Limb (tissue), 2 donors: ENCODE results near the gene TMEM271.
"Not testable (repeated sequence)": the region's sequence is repeated elsewhere in the genome, so short reads cannot be mapped to it uniquely, and the experiment has no call there.

ENCODE experiments used
- DNase-seq, 2 donors: peaks; one replicate each; pipeline ENCODE4 v3.0.0-alpha.2; 2016; ENCODE audit errors: extremely low spot score in 2 of 2

The TMEM271 gene

DNA sequence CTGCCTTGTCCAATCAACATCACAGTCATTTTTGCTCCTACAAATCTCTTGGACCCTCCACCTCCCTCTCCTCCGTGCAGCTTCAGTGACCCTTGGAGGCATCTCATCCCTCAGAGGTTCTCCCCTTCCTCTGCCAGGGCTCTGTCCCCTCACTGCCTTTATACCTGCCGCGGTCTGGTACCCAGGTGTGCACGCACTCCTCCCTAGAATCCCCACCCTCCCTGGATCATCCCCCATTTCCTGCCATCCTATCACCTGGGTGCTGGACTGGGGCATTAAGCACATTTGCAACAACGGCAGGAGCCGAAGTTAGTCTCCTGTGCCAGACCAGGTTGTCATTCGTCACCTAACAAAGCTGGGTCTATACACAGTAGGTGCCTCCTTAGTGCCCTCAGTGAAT lies 10.1 kb downstream of the TMEM271 start:
- DNase-seq, result no peak

DNA sequence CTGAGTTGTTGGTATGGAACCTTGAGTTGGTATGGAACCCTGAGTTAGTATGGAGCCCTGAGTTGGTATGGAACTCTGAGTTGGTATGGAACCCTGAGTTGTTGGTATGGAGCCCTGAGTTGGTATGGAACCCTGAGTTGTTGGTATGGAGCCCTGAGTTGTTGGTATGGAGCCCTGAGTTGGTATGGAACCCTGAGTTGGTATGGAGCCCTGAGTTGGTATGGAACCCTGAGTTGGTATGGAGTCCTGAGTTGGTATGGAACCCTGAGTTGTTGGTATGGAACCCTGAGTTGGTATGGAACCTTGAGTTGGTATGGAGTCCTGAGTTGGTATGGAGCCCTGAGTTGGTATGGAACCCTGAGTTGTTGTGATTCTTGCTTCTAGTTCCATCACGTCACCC lies 10.5 kb downstream of the TMEM271 start:
- not testable (repeated sequence) for DNase-seq

DNA sequence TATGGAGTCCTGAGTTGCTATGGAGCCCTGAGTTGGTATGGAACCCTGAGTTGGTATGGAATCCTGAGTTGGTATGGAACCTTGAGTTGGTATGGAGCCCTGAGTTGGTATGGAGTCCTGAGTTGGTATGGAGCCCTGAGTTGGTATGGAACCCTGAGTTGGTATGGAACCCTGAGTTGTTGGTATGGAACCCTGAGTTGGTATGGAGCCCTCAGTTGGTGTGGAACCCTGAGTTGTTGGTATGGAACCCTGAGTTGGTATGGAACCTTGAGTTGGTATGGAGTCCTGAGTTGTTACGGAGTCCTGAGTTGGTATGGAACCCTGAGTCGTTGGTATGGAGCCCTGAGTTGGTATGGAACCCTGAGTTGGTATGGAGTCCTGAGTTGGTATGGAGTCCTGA lies 13.6 kb downstream of the TMEM271 start:
- DNase-seq, result not testable (repeated sequence)

- DNase-seq, result no peak
Measured at GRCh38 chr4:561426-561825, 14.7 kb downstream of the TMEM271 start.

GRCh38 chr4:560731-561291 lies 15.3 kb downstream of the TMEM271 start:
- no peak for DNase-seq

- no peak for DNase-seq
Measured at GRCh38 chr4:560061-560460, 16.0 kb downstream of the TMEM271 start.

DNA sequence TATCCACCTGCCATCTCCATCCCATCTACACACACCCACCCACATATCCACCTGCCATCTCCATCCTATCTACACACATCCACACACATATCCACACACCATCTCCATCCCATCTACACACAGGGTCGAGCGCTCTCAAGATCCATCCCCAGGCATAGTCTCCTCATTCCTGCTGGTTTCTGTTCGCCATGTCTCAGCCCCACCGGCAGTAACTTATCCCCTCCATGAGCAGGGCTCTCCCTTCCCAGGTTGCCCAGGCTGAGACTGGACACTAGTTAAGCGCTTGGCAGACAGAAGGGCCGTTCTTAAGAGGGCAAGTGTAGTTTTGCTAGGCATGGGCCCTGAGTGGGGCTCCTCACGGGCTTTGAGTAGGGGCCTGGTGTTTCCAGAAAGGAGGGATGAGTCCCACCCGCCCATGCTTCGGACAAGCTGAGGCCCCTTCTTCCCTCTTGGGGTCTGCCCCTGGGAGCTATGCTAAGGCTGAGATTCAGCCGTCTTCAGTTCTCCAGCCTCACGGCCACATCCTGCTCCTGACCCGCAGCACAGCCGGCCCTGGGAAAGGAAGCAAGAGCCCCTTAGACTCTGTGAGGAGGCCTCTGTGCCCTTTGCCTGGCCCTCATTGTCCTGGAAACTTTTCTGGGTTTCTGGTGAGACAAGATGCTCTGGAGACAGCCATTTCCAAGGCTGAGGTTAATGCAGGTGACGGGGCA lies 20.4 kb downstream of the TMEM271 start:
- DNase-seq, result no peak

DNA sequence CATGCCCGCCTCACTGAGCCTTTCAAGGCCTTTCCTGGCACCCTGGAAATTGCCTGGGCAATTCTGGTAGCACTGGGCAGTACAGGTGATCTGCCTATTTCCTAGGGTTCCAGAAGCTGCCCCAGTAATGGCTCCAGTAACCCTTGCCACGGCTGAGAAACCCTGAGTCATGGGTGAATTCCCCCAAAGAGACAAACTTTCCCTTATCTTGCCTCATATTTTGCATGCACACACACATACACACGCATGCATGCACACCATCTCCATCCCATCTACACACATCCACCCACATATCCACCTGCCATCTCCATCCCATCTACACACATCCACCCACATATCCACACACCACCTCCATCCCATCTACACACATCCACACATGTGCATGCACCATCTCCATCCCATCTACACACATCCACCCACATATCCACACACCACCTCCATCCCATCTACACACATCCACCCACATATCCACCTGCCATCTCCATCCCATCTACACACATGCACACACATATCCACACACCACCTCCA lies 21.2 kb downstream of the TMEM271 start:
- DNase-seq, result not testable (repeated sequence)

- DNase-seq, result no peak
Measured at GRCh38 chr4:552019-552418, 24.1 kb downstream of the TMEM271 start.

GRCh38 chr4:550268-550667 lies 25.8 kb downstream of the TMEM271 start:
- DNase-seq, result not testable (repeated sequence)

- DNase-seq, result no peak
Measured at GRCh38 chr4:548976-549375, 27.1 kb downstream of the TMEM271 start.

DNA sequence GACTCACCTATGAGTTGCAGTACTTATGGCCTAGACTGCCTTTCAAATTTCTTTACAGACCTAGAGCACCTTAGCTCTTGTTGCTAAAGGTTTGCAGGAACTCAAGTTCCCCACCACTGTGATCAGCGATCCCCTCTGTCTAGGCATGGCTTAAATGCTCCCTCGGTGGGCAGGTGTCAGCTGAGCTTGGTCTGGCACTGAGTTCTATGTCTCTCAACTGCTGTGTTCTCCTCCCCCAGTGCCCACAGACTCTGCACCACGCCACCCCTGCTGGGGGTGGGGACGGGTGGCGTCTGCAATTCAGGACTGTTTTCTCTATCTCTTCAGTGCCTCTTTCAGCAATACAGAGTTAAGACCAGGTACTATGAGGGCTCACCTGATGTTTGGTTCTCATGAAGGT lies 30.5 kb downstream of the TMEM271 start:
- no peak for DNase-seq

- DNase-seq, result no peak
Measured at GRCh38 chr4:544386-545105, 31.5 kb downstream of the TMEM271 start.

GRCh38 chr4:541271-541670 lies 34.8 kb downstream of the TMEM271 start:
- no peak for DNase-seq

DNA sequence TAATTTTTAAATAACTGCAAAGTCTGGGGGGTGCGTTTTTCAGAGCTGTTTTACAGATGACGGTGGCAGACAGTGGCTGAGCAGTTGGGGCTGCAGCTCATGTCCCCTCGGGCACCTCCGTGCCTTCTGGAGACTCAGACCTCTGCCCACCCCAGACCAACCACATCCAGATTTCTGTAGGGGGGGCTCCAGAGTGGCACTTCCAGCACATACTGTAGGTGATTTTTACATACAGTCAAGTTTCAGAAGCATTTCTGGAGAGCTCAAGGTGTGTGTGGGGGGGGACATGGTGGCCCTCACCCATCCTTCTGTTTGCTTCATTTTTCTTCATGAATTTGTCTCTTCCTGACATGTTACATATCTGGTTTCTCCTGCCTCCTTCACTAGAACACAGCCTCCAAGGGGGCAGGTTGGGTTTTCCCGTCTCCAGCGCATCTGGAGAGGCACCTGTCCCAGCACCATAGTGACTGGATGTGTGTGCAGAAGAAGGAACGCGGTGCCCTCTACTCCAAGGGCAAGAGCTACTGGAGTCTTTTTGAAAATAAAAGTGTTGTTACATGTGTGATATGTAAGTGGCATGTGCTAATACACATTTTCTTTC lies 37.5 kb downstream of the TMEM271 start:
- no peak for DNase-seq

DNA sequence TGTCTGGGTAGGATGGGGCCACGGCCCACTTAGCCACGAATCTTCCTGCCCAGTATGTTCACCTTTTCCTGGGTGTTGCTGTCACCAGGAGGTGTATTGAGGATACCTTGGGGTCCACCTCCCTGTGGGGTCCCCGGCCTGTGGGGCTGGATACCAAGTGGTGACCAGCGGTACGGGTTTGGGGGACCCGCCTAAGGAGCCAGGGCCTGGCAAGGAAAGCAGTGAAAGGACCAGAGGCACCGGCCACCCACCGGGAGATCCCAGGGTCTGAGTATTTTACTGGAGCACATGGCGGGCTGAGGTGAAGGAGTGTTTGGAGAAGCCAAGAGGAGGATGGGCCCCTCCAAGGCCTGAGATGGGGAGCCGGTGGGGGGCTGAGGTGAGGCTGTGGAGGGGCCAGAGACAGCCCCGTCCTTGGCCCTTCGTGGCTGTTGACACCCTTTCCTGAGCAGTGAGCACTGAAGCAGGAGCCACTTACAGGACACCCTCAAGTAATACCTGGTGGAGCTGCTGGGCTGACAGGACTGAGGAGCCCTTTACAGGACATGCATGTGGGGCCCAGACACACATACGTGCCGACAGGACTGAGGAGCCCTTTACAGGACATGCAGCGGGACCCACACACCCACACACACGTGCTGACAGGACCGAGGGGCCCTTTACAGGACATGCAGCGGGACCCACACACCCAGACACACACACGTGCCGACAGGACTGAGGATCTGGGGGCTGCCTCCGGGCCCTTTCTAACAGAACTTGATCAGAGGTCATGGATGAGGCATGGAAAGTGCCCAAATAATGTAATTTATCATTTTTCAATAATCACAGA lies 38.4 kb downstream of the TMEM271 start:
- DNase-seq, result no peak

DNA sequence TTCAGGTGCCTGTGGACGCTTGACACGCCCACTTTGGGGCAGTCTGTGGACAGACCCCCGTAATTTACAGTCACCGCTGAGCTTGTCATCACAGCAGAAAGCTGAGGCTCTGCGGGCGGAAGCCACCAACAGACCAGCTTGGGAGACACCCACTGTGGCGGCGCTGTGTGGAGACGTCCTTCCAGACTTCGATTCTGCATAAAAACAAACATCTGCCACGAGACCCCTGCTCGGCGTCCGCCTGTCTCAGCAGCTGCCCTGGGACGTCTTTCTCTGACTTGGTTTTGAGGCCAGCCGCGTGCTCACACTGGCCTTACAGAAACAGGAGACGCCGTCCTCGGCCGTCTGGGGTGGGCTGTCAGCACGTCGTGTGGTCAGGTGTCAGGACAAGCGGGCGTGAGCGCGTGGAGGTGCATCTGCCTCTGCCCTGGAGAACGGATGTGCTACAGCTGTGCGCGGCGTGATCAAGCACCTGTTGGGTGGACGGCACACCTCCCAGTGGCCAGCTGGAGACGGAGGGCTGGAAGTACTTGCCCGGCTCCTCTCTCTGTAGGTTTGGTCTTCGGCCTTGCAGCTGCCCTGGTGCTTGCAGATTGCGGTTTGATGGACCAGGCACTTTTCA lies 39.6 kb downstream of the TMEM271 start:
- no peak for DNase-seq

DNA sequence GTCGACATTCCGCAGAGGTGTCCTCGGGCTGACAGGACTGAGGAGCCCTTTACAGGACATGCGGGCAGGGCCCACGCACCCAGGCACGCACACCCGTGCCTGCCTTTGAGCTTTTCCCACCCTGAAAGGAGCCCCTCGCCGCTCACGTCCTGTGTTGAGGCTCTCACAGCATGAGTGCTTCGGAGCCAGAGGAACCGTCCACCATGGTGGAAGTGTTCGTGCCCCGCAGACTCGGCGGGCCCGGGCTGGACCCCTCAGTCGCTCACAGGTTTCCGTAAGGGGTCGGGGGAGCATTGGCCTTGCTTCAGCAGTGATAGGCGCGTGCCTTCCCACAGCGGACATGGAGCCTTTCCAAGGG lies 40.2 kb downstream of the TMEM271 start:
- DNase-seq, result no peak

- DNase-seq, result no peak
Measured at GRCh38 chr4:535181-535923, 40.7 kb downstream of the TMEM271 start.

DNA sequence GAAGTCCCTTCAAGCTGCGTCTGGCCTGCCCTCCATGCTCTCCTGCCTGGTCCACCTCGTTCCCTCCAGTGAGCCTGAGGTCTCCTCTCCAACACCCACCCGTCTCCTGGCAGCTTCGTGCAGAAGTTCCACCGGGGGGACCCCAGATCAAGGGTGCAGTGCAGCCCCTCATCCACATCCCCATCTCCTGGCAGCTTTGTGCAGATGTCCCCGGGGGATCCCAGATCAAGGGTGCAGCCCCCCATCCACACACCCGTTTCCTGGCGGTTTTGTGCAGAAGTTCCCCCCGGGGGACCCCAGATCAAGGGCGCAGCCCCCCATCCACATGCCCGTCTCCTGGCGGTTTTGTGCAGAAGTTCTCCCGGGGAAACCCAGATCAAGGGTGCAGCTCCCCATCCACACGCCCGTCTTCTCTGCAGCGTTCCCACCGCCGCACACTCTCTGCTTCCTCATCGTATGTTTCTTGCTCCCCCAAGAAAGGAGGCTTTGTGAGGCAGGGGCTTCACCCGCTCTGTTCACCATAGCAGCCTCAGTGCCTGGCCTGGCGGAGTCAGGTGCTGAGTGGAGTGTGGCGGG lies 41.4 kb downstream of the TMEM271 start:
- no peak for DNase-seq
